MCF 10A (cell line): Measurements from ENCODE around the gene PCK1. TPM values are rescaled to one million over a fixed set of nuclear protein-coding genes. Genes with fewer than 3 reads are reported as not detected.

ENCODE experiments used
- BruUV-seq: library from RNA; stranded (reverse); fragments of 400-500 nt; replicated peaks from 2 replicates; lab custom pipeline; 2021; lab: Mats Ljungman, UMichigan
- CTCF ChIA-PET: fragments of 300-600 bp; sonication (Branson Sonifier 250); formaldehyde crosslinking; extraction: SDS; loops from one replicate; lab custom pipeline; 2021; ENCODE audit warnings: antibody characterized with exemption, inconsistent platforms; lab: Yijun Ruan, JAX
- POLR2A ChIA-PET: fragments of 300-600, 350-650 bp; sonication (Branson Sonifier 250); formaldehyde crosslinking; extraction: SDS; loops from one replicate; lab custom pipeline; 2020; ENCODE audit warnings: antibody characterized with exemption, inconsistent platforms; lab: Yijun Ruan, JAX
- DNase-seq: peaks from one replicate; pipeline ENCODE4 v3.0.0-alpha.2; 2018; ENCODE audit not compliant: unreplicated experiment
- H3K27ac Mint-ChIP-seq: one replicate; pipeline ENCODE4 v1.8.0; 2022; ENCODE audit warnings: mild to moderate bottlenecking, low read depth, mixed read lengths; ENCODE audit not compliant: unreplicated experiment
- H3K27me3 Mint-ChIP-seq: one replicate; pipeline ENCODE4 v1.8.0; 2022; ENCODE audit warnings: mixed read lengths; ENCODE audit not compliant: insufficient read depth, unreplicated experiment
- H3K36me3 Mint-ChIP-seq: one replicate; pipeline ENCODE4 v1.8.0; 2022; ENCODE audit warnings: mild to moderate bottlenecking, moderate library complexity, mixed read lengths; ENCODE audit not compliant: insufficient read depth, unreplicated experiment
- H3K4me1 Mint-ChIP-seq: one replicate; pipeline ENCODE4 v1.8.0; 2022; ENCODE audit warnings: mixed read lengths; ENCODE audit not compliant: insufficient read depth, unreplicated experiment
- H3K4me3 Mint-ChIP-seq: one replicate; pipeline ENCODE4 v1.8.0; 2022; ENCODE audit warnings: mild to moderate bottlenecking, moderate library complexity, mixed read lengths; ENCODE audit not compliant: unreplicated experiment
- H3K9me3 Mint-ChIP-seq: one replicate; pipeline ENCODE4 v1.8.0; 2022; ENCODE audit warnings: mixed read lengths; ENCODE audit not compliant: unreplicated experiment
- CTCF ChIP-seq: fragments of 200-600 bp; IDR thresholded peaks from one replicate; pipeline ENCODE4 v1.8.0; 2022; ENCODE audit warnings: antibody characterized with exemption, mild to moderate bottlenecking; ENCODE audit not compliant: unreplicated experiment
- intact Hi-C: fragments of 100-400 bp; cut with micrococcal nuclease; formaldehyde crosslinking; loops from 2 replicates; pipeline ENCODE4 v1.14.1; 2022
- total RNA-seq: library from RNA; stranded (reverse); gene quantifications from 2 replicates; pipeline ENCODE4 v1.2.3, GENCODE V29; 2022

The PCK1 gene
- total RNA-seq, 1 experiment from 2014 or later = not detected

GRCh38 chr20:57600320-57601210 is 39.7 kb downstream of the PCK1 start:
- no peak overlapping the region for H3K27ac Mint-ChIP-seq
- intact Hi-C loops = no loop called here
- H3K36me3 Mint-ChIP-seq = no peaks in the 10 kb centered on the region
- POLR2A ChIA-PET = interaction anchor here (0.5 kb wide), 1 partner anchor 45 kb away, joined by 4 read pairs; no protein-coding TSS in a partner anchor
- DNase-seq = no peak
- H3K27me3 Mint-ChIP-seq = peaks cover 11% of the 10 kb centered on the region
- no peak overlapping the region for H3K4me3 Mint-ChIP-seq
- BruUV-seq = no TSS peak
- CTCF ChIA-PET = interaction anchor here (0.6 to 11.8 kb wide), 12 partner anchors 9 to 610 kb away, joined by 3 to 435 read pairs (median 4); no protein-coding TSS in a partner anchor
- no peaks in the 10 kb centered on the region for H3K9me3 Mint-ChIP-seq
- no peak for TF ChIP-seq CTCF
- no peaks in the 10 kb centered on the region for H3K4me1 Mint-ChIP-seq

DNA sequence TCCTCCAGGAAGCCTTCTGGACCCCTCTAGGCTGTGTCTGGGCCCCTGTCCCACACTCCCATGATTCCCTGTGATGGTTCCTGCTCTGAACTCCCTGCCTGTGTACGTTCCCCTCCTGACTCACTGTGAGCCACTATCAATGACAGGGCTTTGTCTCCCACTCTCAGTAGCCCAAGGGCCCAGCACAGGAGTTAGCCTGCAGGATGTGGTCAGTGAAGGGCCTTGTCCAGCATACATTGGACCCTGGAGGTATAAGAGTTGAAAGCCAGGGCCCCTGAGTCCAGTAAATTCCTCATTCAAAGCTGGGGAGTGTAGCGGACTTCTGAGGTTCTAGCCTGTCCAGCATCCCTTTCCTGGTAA is 40.3 kb downstream of the PCK1 start:
- H3K36me3 Mint-ChIP-seq = no peaks in the 10 kb centered on the region
- no peak overlapping the region for H3K27ac Mint-ChIP-seq
- DNase-seq = no peak
- intact Hi-C loops = no loop called here
- ChIA-PET CTCF (interaction anchor here (0.6 to 11.8 kb wide), 13 partner anchors 10 to 609 kb away, joined by 3 to 435 read pairs (median 5); partner anchors contain the start of gene ZBP1), POLR2A (no interaction called here)
- BruUV-seq = no TSS peak
- no peak for TF ChIP-seq CTCF
- H3K4me3 Mint-ChIP-seq = no peak overlapping the region
- no peaks in the 10 kb centered on the region for H3K4me1 Mint-ChIP-seq
- no peaks in the 10 kb centered on the region for H3K9me3 Mint-ChIP-seq
- peaks cover 17% of the 10 kb centered on the region for H3K27me3 Mint-ChIP-seq

DNA sequence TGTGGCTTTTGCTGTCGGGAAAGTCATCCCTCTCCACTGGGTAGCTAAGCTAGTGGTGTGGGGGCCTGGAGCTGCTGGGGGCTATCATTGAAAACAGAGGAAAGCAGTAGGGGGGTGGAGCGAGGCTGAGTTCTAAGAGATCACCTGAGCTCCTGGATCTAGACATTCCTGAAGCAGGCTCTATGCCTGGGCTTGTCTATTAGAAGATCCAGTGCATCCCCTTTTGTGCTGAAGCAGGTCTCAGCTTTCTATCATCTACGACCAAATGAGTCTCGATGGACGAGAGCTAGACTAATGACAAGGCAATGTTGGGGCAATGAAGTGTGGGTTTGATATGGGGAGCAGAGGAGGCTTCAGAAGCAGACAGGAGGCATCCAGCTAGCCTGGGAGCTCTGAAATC is 40.8 kb downstream of the PCK1 start:
- TF ChIP-seq CTCF = no peak
- Mint-ChIP-seq H3K4me3 (no peak overlapping the region), H3K36me3 (no peaks in the 10 kb centered on the region), H3K9me3 (no peaks in the 10 kb centered on the region), H3K4me1 (no peaks in the 10 kb centered on the region), H3K27me3 (peaks cover 23% of the 10 kb centered on the region), H3K27ac (no peak overlapping the region)
- intact Hi-C loops = no loop called here
- CTCF ChIA-PET = interaction anchor here (0.7 to 11.8 kb wide), 13 partner anchors 10 to 608 kb away, joined by 3 to 435 read pairs (median 5); partner anchors contain the start of gene ZBP1
- BruUV-seq = no TSS peak
- POLR2A ChIA-PET = interaction anchor here (1.2 kb wide), 1 partner anchor 80 kb away, joined by 3 read pairs; no protein-coding TSS in a partner anchor
- DNase-seq = no peak

GRCh38 chr20:57603120-57603519 is 42.2 kb downstream of the PCK1 start:
- TF ChIP-seq CTCF = no peak
- H3K4me1 Mint-ChIP-seq = no peaks in the 10 kb centered on the region
- H3K9me3 Mint-ChIP-seq = no peaks in the 10 kb centered on the region
- ChIA-PET CTCF (interaction anchor here (0.7 to 11.8 kb wide), 3 partner anchors 16 to 607 kb away, joined by 3 to 435 read pairs (median 5); no protein-coding TSS in a partner anchor), POLR2A (no interaction called here)
- intact Hi-C loops = no loop called here
- no peak overlapping the region for H3K4me3 Mint-ChIP-seq
- peaks cover 37% of the 10 kb centered on the region for H3K27me3 Mint-ChIP-seq
- H3K36me3 Mint-ChIP-seq = no peaks in the 10 kb centered on the region
- H3K27ac Mint-ChIP-seq = no peak overlapping the region
- BruUV-seq = no TSS peak
- DNase-seq = no peak
